PC-3 (cell line): Measurements from ENCODE around the gene PEX10. TPM values are rescaled to one million over a fixed set of nuclear protein-coding genes. Genes with fewer than 3 reads are reported as not detected.

ENCODE experiments used
- ATAC-seq: fragments of 200-7000 bp; cut with Tn5 transposase; 2 replicates; pipeline ENCODE4 v1.9.1; 2020; ENCODE audit warnings: mild to moderate bottlenecking, moderate library complexity
- BruUV-seq: library from RNA; stranded (reverse); fragments of 400-500 nt; replicated peaks from 2 replicates; lab custom pipeline; 2021; lab: Mats Ljungman, UMichigan
- CTCF ChIA-PET: fragments of 300-600 bp; sonication (Branson Sonifier 250); formaldehyde crosslinking; loops from one replicate; lab custom pipeline; 2022; ENCODE audit warnings: antibody characterized with exemption; lab: Charles Lee
- POLR2A ChIA-PET: fragments of 300-600 bp; sonication (Branson Sonifier 250); formaldehyde crosslinking; loops from one replicate; lab custom pipeline; 2022; ENCODE audit warnings: antibody characterized with exemption; ENCODE audit not compliant: unreplicated experiment; lab: Charles Lee
- DNase-seq: peaks from one replicate; pipeline ENCODE4 v3.0.0-alpha.2; 2015
- H2AFZ ChIP-seq: fragments of 300-600 bp; sonication (generic); 2 replicates; pipeline ENCODE4 v1.6.0; 2016; ENCODE audit warnings: antibody characterized with exemption, low read length
- H3F3A ChIP-seq: fragments of 300-600 bp; sonication (generic); one replicate; pipeline ENCODE4 v1.6.0; 2017; ENCODE audit warnings: antibody characterized with exemption, low read length, control low read depth, mild to moderate bottlenecking; ENCODE audit not compliant: unreplicated experiment
- H3K27ac ChIP-seq: fragments of 300-600 bp; sonication (generic); 2 replicates; pipeline ENCODE4 v1.5.1; 2016; ENCODE audit warnings: mild to moderate bottlenecking, low read length
- H3K27me3 ChIP-seq: fragments of 300-600 bp; sonication (generic); 2 replicates; pipeline ENCODE4 v1.6.1; 2016; ENCODE audit warnings: low read length, mixed read lengths
- H3K36me3 ChIP-seq: fragments of 300-600 bp; sonication (generic); 2 replicates; pipeline ENCODE4 v1.6.1; 2016; ENCODE audit warnings: low read depth, mixed run types, low read length, mixed read lengths
- H3K4me1 ChIP-seq: fragments of 300-600 bp; sonication (generic); 2 replicates; pipeline ENCODE4 v1.5.1; 2016; ENCODE audit warnings: low read length; ENCODE audit not compliant: insufficient read depth
- H3K4me2 ChIP-seq: fragments of 300-600 bp; sonication (generic); 2 replicates; pipeline ENCODE4 v1.6.0; 2016; ENCODE audit warnings: low read length
- H3K4me3 ChIP-seq: fragments of 300-600 bp; sonication (generic); 2 replicates; pipeline ENCODE4 v1.5.1; 2016; ENCODE audit warnings: mild to moderate bottlenecking, low read length, mixed read lengths
- H3K79me2 ChIP-seq: fragments of 300-600 bp; sonication (generic); 2 replicates; pipeline ENCODE4 v1.6.1; 2017; ENCODE audit warnings: low read length, mixed read lengths
- H3K9ac ChIP-seq: fragments of 300-600 bp; sonication (generic); 2 replicates; pipeline ENCODE4 v1.6.0; 2016; ENCODE audit warnings: mild to moderate bottlenecking, low read length
- H3K9me2 ChIP-seq: fragments of 300-600 bp; sonication (generic); replicated peaks from 2 replicates; pipeline ENCODE4 v1.6.1; 2016; ENCODE audit warnings: mixed run types, low read length, mixed read lengths
- H3K9me3 ChIP-seq: fragments of 300-600 bp; sonication (generic); 2 replicates; pipeline ENCODE4 v1.6.1; 2016; ENCODE audit warnings: low read length, mixed read lengths
- H4K20me1 ChIP-seq: fragments of 300-600 bp; sonication (generic); 2 replicates; pipeline ENCODE4 v1.6.1; 2016; ENCODE audit warnings: low read length, mixed read lengths
- CTCF ChIP-seq: fragments of 300-600 bp; sonication (generic); conservative IDR thresholded peaks from 2 replicates; pipeline ENCODE4 v1.5.1; 2017; ENCODE audit warnings: antibody characterized with exemption, low read depth, mild to moderate bottlenecking, low read length
- EZH2 ChIP-seq: fragments of 300-600 bp; sonication (generic); IDR thresholded peaks from one replicate; pipeline ENCODE4 v1.6.1; 2017; ENCODE audit warnings: antibody characterized with exemption, mild to moderate bottlenecking, low read length; ENCODE audit not compliant: unreplicated experiment
- EZH2phosphoT487 ChIP-seq: fragments of 300-600 bp; sonication (generic); IDR thresholded peaks from 2 replicates; pipeline ENCODE4 v1.6.1; 2018; ENCODE audit warnings: mild to moderate bottlenecking, antibody characterized with exemption, low read length, borderline replicate concordance
- intact Hi-C: fragments of 100-400 bp; cut with micrococcal nuclease; formaldehyde crosslinking; loops from 2 replicates; pipeline ENCODE4 v1.9.0; 2023
- total RNA-seq: library from RNA; depleted of rRNA; stranded (reverse); fragments of >200 nt; gene quantifications from 2 replicates; pipeline ENCODE4 v1.2.3, GENCODE V29; 2014

The PEX10 gene
- total RNA-seq, 1 experiment from 2014 or later = 100 TPM

- intact Hi-C loops = no loop called here
- ATAC-seq = no peak
- no peak for DNase-seq
- Histone ChIP-seq H4K20me1 (peaks cover 6% of the 10 kb centered on the region; the same call in 1 of the 2 replicates), H3K27ac (no peak overlapping the region), H3K4me1 (no peaks in the 10 kb centered on the region), H3K27me3 (no peaks in the 10 kb centered on the region), H3K36me3 (peaks cover 84% of the 10 kb centered on the region), H3K9ac (no peak overlapping the region), H3K4me3 (no peak overlapping the region), H2AFZ (no peak overlapping the region), H3K4me2 (no peak overlapping the region), H3K79me2 (peaks cover 34% of the 10 kb centered on the region), H3K9me3 (no peaks in the 10 kb centered on the region), H3F3A (peaks cover 5% of the 10 kb centered on the region), H3K9me2 (no peaks in the 10 kb centered on the region)
- no peak for TF ChIP-seq CTCF
- TF ChIP-seq EZH2 = no peak
- TF ChIP-seq EZH2phosphoT487 = no peak
- CTCF ChIA-PET = no interaction called here
- no TSS peak for BruUV-seq
- POLR2A ChIA-PET = no interaction called here
These were observed 12.3 kb downstream of the PEX10 start for GRCh38 chr1:2399890-2400575.

GRCh38 chr1:2398871-2399270 is 13.5 kb downstream of the PEX10 start:
- ChIA-PET POLR2A (no interaction called here), CTCF (no interaction called here)
- DNase-seq = no peak
- intact Hi-C loops = no loop called here
- H3K36me3 ChIP-seq = peaks cover 83% of the 10 kb centered on the region
- H3K27ac ChIP-seq = no peak overlapping the region
- H3K4me3 ChIP-seq = no peak overlapping the region
- peaks cover 45% of the 10 kb centered on the region for H3K79me2 ChIP-seq
- H3K9ac ChIP-seq = no peak overlapping the region
- H3K4me1 ChIP-seq = no peaks in the 10 kb centered on the region
- H3F3A ChIP-seq = peaks cover 5% of the 10 kb centered on the region
- BruUV-seq = no TSS peak
- H3K27me3 ChIP-seq = no peaks in the 10 kb centered on the region
- H3K4me2 ChIP-seq = no peak overlapping the region
- no peak overlapping the region for H2AFZ ChIP-seq
- H4K20me1 ChIP-seq = peaks cover 7% of the 10 kb centered on the region; the same call in 1 of the 2 replicates
- no peaks in the 10 kb centered on the region for H3K9me3 ChIP-seq
- no peaks in the 10 kb centered on the region for H3K9me2 ChIP-seq
- ATAC-seq = no peak
- no peak for TF ChIP-seq CTCF
- no peak for TF ChIP-seq EZH2
- TF ChIP-seq EZH2phosphoT487 = no peak

- Histone ChIP-seq H3K36me3 (peaks cover 80% of the 10 kb centered on the region), H3K27ac (no peak overlapping the region), H3K4me1 (peaks cover 13% of the 10 kb centered on the region), H3K79me2 (peaks cover 61% of the 10 kb centered on the region), H3F3A (peaks cover 5% of the 10 kb centered on the region), H3K4me2 (no peak overlapping the region), H3K9me3 (no peaks in the 10 kb centered on the region), H3K9me2 (no peaks in the 10 kb centered on the region), H3K9ac (no peak overlapping the region), H2AFZ (no peak overlapping the region), H4K20me1 (peaks cover 16% of the 10 kb centered on the region), H3K27me3 (no peaks in the 10 kb centered on the region), H3K4me3 (no peak overlapping the region)
- intact Hi-C loops = no loop called here
- ATAC-seq (no peak), DNase-seq (no peak)
- BruUV-seq = no TSS peak
- ChIA-PET POLR2A (no interaction called here), CTCF (no interaction called here)
- TF ChIP-seq EZH2 (no peak), EZH2phosphoT487 (no peak), CTCF (no peak)
These were observed 15.2 kb downstream of the PEX10 start for GRCh38 chr1:2397007-2397679.
